SU-DHL-6 (cell line): ENCODE data around the gene ROMO1.
"Not testable (repeated sequence)": the region's sequence is repeated elsewhere in the genome, so short reads cannot be mapped to it uniquely, and the experiment has no call there.

Experiments used
- H2AFZ ChIP-seq: fragments of 200-600 bp; sonication (generic); 2 replicates; pipeline ENCODE4 v1.6.1; 2014; ENCODE audit warnings: low read depth, mild to moderate bottlenecking, moderate library complexity, mixed read lengths, antibody characterized with exemption, low read length; ENCODE audit not compliant: severe bottlenecking
- H3F3A ChIP-seq: fragments of 200-600 bp; shearing (Covaris generic); 2 replicates; pipeline ENCODE4 v1.6.0; 2016; ENCODE audit warnings: antibody characterized with exemption, mild to moderate bottlenecking; ENCODE audit not compliant: insufficient read depth
- H3K27ac ChIP-seq: fragments of 200-600 bp; sonication (generic); 2 replicates; pipeline ENCODE4 v1.5.1; 2016; ENCODE audit warnings: low read depth, mild to moderate bottlenecking, low read length, moderate library complexity, mixed read lengths
- H3K27me3 ChIP-seq: fragments of 200-600 bp; sonication (generic), shearing (Covaris generic); 2 replicates; pipeline ENCODE4 v1.6.0; 2014; ENCODE audit warnings: mild to moderate bottlenecking, low read length
- H3K36me3 ChIP-seq: fragments of 200-600 bp; sonication (generic); 2 replicates; pipeline ENCODE4 v1.6.1; 2014; ENCODE audit warnings: mild to moderate bottlenecking, low read length, mixed read lengths
- H3K4me2 ChIP-seq: fragments of 300-600, 200-600 bp; shearing (Covaris generic), sonication (generic); 2 replicates; pipeline ENCODE4 v1.6.0; 2014; ENCODE audit warnings: low read length, low read depth, mild to moderate bottlenecking; ENCODE audit not compliant: poor library complexity, severe bottlenecking
- H3K4me3 ChIP-seq: fragments of 200-600 bp; sonication (generic); 2 replicates; pipeline ENCODE4 v1.5.1; 2014; ENCODE audit warnings: antibody characterized with exemption, low read length, mild to moderate bottlenecking, mixed read lengths; ENCODE audit not compliant: insufficient read depth, poor library complexity, severe bottlenecking
- H3K79me2 ChIP-seq: fragments of 200-600 bp; sonication (generic); 2 replicates; pipeline ENCODE4 v1.6.1; 2014; ENCODE audit warnings: mild to moderate bottlenecking, low read length, moderate library complexity; ENCODE audit not compliant: insufficient read depth
- H3K9ac ChIP-seq: fragments of 200-600 bp; sonication (generic); 2 replicates; pipeline ENCODE4 v1.7.0; 2014; ENCODE audit warnings: mild to moderate bottlenecking, low read length
- H3K9me2 ChIP-seq: fragments of 200-600 bp; sonication (generic); replicated peaks from 2 replicates; pipeline ENCODE4 v1.6.1; 2014; ENCODE audit warnings: low read length; ENCODE audit not compliant: insufficient read depth
- H3K9me3 ChIP-seq: fragments of 200-600 bp; sonication (generic); 2 replicates; pipeline ENCODE4 v1.6.1; 2014; ENCODE audit warnings: low read length, mixed read lengths; ENCODE audit not compliant: insufficient read depth
- H4K20me1 ChIP-seq: fragments of 200-600 bp; sonication (generic); 2 replicates; pipeline ENCODE4 v1.6.1; 2014; ENCODE audit warnings: low read depth, mild to moderate bottlenecking, antibody characterized with exemption, low read length, moderate library complexity, mixed read lengths
- EZH2phosphoT487 ChIP-seq: fragments of 200-600 bp; sonication (generic), shearing (Covaris generic); conservative IDR thresholded peaks from 2 replicates; pipeline ENCODE4 v1.6.1; 2018; ENCODE audit warnings: mild to moderate bottlenecking, antibody characterized with exemption, low read length, moderate library complexity, mixed read lengths
- TF ChIP-seq, protein P1 (sequence below): fragments of 200-600 bp; sonication (generic); IDR thresholded peaks from one replicate; pipeline ENCODE4 v1.5.1; 2017; ENCODE audit warnings: antibody characterized with exemption, mild to moderate bottlenecking, low read length, moderate library complexity; ENCODE audit not compliant: insufficient read depth, poor library complexity, severe bottlenecking

Gene ROMO1

DNA sequence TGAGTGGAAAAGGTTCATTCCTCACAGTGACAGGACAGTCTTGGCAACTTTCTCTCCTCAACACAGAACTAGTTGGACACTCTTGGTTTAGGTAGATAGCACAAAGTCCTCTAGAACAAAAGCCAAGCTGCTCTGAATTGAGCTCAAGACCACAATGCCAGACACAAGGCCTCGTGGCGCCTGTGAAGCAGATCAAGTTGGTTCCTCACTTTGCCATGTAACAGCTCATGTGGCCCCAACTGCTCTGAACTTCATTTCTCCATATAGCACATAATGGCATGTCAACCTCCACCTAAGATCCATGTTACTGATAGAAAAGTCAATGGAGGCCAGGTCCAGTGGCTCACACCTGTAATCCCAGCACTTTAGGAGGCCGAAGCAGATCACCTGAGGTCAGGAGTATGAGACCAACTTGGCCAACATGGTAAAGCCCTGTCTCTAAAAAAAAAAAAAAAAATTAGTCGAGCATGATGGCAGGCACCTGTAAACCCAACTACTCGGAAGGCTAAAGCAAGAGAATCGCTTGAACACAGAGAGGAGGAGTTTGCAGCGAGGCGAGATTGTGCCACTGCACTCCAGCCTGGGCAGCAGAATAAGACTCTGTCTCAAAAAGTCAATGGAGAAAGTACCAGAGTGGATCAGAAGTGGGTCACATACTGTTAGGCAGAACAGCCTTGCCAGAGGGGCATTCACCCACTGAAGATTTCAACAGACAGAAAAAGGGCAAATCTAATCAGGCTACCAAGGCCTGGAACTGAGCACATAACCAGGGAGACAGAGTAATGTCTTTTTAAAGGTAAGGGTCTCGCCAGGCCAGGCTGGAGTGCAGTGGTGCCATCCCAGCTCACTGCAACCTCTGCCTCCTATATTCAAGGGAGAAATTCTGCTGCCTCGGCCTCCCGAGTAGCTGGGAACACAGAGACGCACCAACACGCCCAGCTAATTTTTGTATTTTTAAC lies 21.2 kb downstream of the ROMO1 start:
- TF ChIP-seq, protein P1, sequence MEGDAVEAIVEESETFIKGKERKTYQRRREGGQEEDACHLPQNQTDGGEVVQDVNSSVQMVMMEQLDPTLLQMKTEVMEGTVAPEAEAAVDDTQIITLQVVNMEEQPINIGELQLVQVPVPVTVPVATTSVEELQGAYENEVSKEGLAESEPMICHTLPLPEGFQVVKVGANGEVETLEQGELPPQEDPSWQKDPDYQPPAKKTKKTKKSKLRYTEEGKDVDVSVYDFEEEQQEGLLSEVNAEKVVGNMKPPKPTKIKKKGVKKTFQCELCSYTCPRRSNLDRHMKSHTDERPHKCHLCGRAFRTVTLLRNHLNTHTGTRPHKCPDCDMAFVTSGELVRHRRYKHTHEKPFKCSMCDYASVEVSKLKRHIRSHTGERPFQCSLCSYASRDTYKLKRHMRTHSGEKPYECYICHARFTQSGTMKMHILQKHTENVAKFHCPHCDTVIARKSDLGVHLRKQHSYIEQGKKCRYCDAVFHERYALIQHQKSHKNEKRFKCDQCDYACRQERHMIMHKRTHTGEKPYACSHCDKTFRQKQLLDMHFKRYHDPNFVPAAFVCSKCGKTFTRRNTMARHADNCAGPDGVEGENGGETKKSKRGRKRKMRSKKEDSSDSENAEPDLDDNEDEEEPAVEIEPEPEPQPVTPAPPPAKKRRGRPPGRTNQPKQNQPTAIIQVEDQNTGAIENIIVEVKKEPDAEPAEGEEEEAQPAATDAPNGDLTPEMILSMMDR: no peak
- no peak for TF ChIP-seq EZH2phosphoT487
- Histone ChIP-seq H3K9me2 (no peaks in the 10 kb centered on the region), H3K27ac (no peak overlapping the region), H3K27me3 (no peaks in the 10 kb centered on the region), H3K4me2 (no peak overlapping the region), H3K9ac (no peak overlapping the region), H3F3A (peaks cover 39% of the 10 kb centered on the region), H2AFZ (no peak overlapping the region), H3K4me3 (no peak overlapping the region), H3K9me3 (no peaks in the 10 kb centered on the region), H3K36me3 (peaks cover 69% of the 10 kb centered on the region), H3K79me2 (peaks cover 85% of the 10 kb centered on the region), H4K20me1 (peaks cover 63% of the 10 kb centered on the region)

DNA sequence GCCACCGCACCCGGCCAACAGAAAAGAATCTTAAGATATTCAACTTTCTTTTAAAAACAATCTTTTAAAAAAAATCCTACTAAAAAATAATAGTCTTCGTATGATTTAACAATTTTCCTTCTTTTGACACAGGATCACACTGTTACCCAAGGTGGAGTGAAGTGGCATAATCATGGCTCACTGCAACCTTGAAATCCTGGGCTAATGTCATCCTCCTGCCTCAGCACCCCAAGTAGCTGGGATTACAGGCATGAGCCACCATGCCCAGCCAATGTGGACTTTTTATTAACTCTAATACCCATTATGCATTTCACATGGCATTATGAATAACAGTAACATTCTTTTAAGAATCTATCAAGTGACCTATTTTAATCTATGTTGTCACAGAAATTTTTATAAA lies 22.0 kb downstream of the ROMO1 start:
- Histone ChIP-seq H3K9me3 (no peaks in the 10 kb centered on the region), H3K9ac (no peak overlapping the region), H3F3A (peaks cover 39% of the 10 kb centered on the region), H3K9me2 (no peaks in the 10 kb centered on the region), H4K20me1 (peaks cover 64% of the 10 kb centered on the region), H3K27ac (no peak overlapping the region), H3K4me3 (no peak overlapping the region), H2AFZ (no peak overlapping the region), H3K79me2 (peaks cover 86% of the 10 kb centered on the region), H3K4me2 (no peak overlapping the region), H3K27me3 (no peaks in the 10 kb centered on the region), H3K36me3 (peaks cover 64% of the 10 kb centered on the region)
- TF ChIP-seq EZH2phosphoT487: no peak
- TF ChIP-seq, protein P1: no peak

DNA sequence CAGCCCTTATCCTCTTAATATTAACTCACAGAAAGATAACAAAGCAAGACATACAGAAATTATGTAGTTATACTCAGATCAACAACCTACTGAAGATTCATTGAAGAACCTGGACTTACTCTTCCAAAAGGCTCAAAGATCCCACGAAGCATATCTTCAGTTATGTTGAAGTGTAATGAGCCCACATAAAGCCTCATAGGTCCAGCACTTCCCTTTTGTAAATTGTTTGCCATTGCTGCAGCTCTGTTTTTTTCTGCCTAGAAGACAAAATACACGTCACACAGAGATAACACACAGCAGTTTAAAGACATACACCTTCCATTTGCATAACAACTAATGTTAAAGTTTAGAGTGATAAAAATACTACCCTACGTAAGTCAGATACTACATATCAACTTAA lies 22.4 kb downstream of the ROMO1 start:
- H3F3A ChIP-seq: peaks cover 42% of the 10 kb centered on the region
- peaks cover 64% of the 10 kb centered on the region for H4K20me1 ChIP-seq
- peaks cover 86% of the 10 kb centered on the region for H3K79me2 ChIP-seq

DNA sequence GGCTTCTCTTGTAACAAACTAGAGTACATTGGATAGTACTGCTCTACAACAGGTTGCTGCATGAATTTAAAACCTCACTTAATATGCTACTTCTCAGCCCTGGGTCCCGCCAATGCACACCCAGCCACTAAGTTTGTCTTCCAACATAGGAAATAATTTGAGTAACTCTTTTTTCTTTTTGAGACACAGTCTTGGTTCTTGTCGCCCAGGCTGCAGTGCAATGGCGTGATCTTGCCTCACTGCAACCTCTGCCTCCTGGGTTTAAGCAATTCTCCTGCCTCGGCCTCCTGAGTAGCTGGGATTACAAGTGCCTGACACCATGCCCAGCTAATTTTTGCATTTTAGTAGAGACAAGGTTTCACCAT lies 24.1 kb downstream of the ROMO1 start:
- H3K79me2 ChIP-seq: peaks cover 86% of the 10 kb centered on the region

More for the DNA sequence above, 22.4 kb downstream of the ROMO1 start:
- no peak overlapping the region for H3K4me2 ChIP-seq
- H3K4me3 ChIP-seq: no peak overlapping the region
- H3K9me3 ChIP-seq: no peaks in the 10 kb centered on the region
- H3K9ac ChIP-seq: no peak overlapping the region
- peaks cover 64% of the 10 kb centered on the region for H3K36me3 ChIP-seq
- no peaks in the 10 kb centered on the region for H3K27me3 ChIP-seq
- TF ChIP-seq EZH2phosphoT487: no peak
- TF ChIP-seq, protein P1: no peak
- H2AFZ ChIP-seq: no peak overlapping the region
- no peaks in the 10 kb centered on the region for H3K9me2 ChIP-seq
- no peak overlapping the region for H3K27ac ChIP-seq

DNA sequence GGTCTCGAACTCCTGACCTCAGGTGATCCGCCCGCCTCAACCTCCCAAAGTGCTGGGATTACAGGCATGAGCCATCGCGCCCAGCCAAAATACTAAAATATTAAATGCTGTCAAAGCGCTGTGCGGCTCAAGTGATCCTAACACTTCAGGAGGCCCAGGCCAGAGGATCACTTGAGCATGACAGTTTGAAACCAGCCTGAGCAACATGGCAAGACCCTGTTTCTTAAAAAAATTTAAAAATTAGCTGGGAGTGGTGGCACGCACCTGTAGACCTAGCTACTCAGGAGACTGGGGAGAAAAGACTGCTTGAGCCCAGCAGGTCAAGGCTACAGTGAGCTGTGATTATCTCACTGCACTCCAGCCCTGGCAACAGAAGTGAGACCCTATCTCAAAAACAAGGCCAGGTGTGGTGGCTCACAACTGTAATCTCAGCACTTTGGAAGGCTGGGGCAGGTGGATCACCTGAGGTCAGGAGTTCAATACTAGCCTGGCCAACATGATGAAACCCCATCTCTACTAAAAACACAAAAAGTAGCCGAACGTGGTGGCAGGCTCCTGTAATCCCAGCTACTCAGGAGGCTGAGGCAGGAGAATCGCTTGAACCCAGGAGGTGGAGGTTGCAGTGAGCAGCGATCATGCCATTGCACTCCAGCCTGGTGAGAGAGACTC lies 24.6 kb downstream of the ROMO1 start:
- Histone ChIP-seq H3F3A (peaks cover 45% of the 10 kb centered on the region), H4K20me1 (peaks cover 60% of the 10 kb centered on the region), H3K36me3 (peaks cover 68% of the 10 kb centered on the region), H3K79me2 (peaks cover 86% of the 10 kb centered on the region)
- H3K27ac ChIP-seq, H3K4me3 ChIP-seq, H3K4me2 ChIP-seq, H3K9me2 ChIP-seq, H2AFZ ChIP-seq, H3K9me3 ChIP-seq, H3K27me3 ChIP-seq, H3K9ac ChIP-seq: not testable (repeated sequence)

More for the DNA sequence above, 24.1 kb downstream of the ROMO1 start:
- Histone ChIP-seq H4K20me1 (peaks cover 61% of the 10 kb centered on the region), H3F3A (peaks cover 45% of the 10 kb centered on the region), H3K36me3 (peaks cover 67% of the 10 kb centered on the region)
- not testable (repeated sequence) for H3K9me2 ChIP-seq, H3K4me3 ChIP-seq, H3K27ac ChIP-seq, H2AFZ ChIP-seq, H3K27me3 ChIP-seq, H3K4me2 ChIP-seq, H3K9me3 ChIP-seq, H3K9ac ChIP-seq
